CD4-positive, alpha-beta T cell treated with Interleukin-12 subunit alpha and Interleukin-12 subunit beta, for 1 hour (primary cell): ENCODE results near the gene FGR.

Source experiments
- DNase-seq: peaks from one replicate; pipeline ENCODE4 v3.0.0-alpha.2; 2020

The FGR gene

DNA sequence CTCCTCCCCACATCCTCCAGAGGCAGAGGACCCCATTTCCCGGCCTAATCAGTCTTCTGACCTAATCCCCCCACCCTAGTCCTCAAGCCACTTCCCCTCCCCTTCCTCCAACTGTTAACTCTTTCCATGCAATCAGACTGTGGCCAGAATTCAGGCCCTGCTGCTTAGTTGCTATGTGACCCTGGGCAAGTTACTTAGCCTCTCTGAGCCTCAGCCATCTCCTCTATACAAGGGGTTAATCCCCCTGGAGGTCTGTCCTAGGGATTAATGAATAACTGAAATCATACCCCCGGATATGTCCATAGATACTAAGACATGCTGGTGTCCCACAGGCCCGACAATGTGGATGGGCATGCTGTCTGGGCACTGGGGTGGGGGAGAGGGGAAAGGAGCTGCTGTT, 49.3 kb downstream of the FGR start:
- DNase-seq, result no peak

DNA sequence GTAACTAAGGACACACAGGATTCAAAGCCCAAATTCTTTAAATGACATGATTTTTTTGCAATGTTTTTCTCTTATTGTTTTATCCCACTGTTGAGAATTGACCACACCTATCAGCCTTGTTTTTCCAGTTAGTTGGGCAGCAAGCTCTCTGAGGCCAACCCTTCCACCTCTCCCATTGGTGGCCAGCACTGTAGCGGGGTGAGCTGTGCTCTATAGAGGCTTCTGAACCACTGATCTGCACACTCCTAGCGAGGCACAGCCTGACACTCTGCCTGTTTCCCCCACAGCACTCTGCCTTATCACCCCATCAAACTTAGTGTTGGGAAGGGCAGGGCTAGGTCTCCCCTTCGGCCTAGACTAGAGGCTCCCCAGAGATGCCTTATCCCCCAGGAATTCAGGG, 50.5 kb downstream of the FGR start:
- DNase-seq, result no peak

GRCh38 chr1:27583479-27583878, 51.5 kb downstream of the FGR start:
- DNase-seq, result no peak

DNA sequence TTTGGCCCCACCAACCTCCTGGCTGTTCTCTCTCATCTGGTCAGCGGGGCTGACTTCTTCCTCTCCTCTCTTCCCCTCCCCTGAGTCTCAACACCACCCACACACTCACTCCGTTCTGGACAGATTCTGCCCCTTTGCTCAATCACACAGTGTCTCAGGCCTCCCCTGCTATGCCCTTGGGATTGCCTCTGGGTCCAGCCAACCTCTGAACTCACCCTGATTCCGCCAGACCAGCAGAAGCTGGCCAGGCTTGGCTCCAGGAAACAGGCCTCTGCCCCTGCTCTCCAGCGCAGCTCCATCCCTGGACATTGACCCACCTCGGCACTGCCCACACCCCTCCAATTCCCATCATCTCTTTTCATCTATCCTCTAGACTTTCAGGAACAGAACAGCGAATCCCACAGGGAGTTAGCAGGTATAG, 53.2 kb downstream of the FGR start:
- no peak for DNase-seq

DNA sequence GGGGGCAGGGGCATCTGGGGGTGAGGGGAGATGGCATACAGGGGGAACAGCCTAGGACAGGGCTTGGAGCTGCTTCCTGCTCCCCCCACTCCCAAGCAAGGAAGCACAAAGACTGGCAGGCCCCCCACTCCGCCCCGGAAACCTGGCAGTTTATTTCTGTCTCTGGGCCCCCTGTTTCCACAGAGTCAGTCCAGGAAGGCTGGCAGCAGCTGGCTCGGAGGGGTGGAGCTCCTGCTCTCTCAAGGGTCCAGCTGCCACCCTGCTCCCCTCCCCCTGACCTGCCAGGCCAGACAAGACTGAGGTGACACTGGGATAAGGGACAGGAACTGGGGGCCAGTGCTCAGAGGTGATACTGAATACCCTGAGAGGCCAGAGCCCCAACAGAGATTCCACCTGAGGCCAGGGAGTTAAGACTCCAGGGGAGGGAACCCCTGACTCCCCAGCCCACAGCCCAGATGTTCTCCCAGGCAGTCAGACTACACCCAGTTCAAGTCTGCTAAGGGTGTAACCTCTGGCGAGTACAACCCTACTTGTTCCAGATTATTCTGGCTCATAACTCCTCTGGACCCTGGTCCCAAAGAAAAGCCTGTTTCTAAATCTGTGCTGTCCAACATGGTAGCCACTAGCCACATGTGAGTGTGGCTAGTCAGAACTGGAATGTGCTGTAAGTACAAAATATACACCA, 57.3 kb downstream of the FGR start:
- DNase-seq, result no peak

DNA sequence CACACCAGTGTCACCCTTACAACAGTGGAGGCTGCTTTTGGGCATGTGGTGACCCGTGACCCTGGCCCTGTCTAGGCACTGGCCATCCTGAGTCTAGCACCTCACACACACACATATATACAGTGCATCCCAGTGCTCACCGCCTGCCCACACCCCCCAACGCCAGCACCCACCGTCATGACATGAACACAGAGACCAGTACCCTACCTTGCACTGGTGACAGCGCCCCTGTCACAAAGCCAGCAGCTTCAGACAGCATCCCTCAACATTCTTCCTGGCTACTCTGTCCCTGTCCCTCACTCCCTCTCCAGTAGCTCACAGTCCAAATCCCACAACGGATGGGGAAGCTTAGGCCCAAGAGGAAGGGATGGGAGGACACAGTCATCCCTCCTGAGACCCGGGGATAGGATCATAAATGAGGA, 58.2 kb downstream of the FGR start:
- no peak for DNase-seq

GRCh38 chr1:27575840-27576331, 59.1 kb downstream of the FGR start:
- DNase-seq, result no peak

- no peak for DNase-seq
These were observed 59.8 kb downstream of the FGR start for GRCh38 chr1:27574871-27575831.

- DNase-seq, result no peak
These were observed 60.8 kb downstream of the FGR start for GRCh38 chr1:27574001-27574781.

- no peak for DNase-seq
These were observed 62.1 kb downstream of the FGR start for GRCh38 chr1:27572679-27573426.

DNA sequence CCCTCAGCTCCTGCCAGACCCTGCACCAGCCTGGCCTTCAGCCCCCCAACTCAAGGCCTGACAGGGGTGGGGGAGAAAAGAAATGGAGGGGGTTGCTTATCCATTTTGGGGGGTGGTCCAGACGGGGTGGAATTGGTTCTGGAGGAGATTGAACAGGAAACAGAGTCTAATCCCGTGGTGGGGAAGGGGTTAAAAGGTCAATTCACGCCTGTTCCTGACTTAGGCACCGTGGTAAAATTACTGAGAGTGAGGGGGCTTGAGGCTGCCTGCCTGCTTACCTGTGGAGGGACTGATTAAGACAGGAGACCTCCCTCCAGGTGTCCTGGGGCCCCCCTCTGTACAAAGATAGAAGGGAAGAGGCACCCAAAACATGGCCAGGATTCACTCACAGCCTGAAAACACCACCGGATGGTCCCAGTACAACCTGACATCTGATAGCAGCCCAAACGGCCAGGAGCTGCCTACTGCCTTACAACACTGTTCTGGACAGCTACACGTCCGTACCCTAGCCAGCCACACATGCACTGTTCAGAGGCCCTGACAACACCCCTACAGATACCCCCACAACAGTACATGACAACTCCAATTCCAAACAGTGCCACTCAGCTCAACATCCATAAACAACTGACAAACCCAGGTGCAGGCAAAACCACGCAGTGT, 62.8 kb downstream of the FGR start:
- no peak for DNase-seq

DNA sequence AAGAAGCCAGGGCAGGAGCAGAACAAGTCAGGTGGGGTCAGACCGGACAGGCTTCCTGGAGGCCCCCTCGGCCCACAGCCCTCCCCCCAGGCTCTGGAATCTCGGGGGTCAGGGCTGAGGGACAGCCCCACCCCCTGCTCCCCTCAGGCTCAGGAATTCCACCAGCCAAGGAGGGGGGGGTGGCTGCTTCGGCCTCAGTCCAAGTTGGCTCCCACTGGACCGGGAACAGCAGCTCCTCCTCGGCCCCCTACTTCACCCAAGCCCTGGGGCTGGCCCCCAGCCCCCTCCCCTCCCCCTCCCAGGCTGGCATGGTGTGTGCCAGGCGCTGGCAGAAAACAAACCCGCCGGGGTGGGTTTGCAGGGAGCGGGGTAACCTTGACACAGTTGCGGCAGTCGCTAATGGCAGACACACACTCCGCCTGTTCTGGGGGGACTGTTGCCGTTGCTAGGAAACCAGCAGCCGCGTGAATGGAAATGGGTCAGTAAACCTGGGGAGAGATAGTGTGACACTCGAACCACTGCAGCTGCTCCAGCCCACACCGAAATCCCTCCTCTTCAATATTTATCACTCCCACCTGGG, 63.5 kb downstream of the FGR start:
- no peak for DNase-seq

- DNase-seq, result no peak
These were observed 64.2 kb downstream of the FGR start for GRCh38 chr1:27570784-27571183.

DNA sequence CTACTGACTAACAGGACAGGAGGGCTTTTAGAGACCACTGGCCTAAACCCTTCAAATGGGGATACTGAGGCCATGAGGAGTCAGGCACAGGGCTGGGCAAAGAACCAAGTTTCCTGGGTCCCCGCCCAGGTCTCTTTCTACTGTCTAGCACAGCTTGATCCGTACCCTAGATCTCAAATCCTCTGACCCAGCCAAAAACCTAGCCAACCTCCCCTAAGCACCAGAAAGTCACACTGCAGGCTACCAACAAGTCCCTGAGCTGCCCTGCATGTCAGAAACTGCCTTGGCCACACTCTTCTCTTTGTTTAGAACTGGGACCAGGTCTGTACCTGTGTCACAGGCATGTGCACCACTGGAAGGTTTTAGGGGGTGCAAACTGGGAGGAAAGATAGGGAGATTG, 64.6 kb downstream of the FGR start:
- DNase-seq, result no peak

DNA sequence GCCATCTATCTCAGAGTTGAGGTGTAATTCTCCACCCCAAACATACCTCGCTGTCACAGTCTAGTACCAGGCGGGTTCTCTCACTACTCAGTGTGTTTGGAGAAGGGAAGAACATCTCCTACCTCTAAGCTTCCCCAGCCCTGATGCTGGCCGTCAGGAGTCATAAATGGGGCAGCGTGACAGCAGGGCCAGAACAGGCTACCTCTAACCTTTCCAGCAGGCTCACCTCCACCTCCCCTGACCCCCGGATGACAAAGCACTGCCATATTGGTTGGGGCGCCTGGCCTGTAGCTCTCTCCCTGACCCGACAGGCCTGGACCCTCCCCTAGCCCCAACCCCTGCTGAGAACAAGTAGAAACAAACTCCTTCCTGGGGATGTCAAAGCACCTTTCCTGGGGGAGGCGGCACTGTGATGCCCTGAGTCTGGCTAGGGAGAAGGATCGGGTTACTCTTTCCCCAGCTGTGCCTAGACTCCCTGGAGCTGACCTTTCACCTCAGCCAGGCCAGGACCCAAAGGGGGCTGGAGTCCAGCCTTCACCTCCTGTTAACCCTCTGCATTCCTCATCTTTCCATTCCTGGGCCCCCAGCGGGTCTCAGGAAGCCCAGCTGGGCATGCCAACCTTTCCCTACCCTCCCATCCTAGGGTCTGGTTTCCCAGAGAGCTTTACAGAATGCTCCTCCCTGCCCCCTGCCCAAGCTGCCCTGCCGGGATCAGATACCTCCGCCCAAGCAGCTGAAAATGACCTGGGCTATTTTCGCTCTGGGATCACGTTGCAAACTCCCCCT, 65.3 kb downstream of the FGR start:
- DNase-seq, result no peak

DNA sequence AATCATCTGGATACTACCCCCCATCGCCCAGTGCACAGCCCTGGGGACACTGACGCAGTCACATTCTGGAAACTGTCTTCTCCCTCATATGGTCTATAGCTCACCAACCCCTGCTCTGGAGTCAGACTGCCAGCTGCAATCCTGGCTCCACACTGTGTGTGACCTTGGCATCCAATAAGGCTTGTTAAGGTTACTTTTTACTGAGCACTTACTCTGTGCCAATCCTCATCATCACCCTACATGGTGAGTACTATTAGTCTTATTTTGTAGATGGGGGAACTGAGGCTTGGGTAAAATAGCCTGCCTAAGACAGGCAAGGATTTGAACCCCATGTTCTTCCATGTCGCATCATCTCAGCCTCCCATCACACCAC, 65.9 kb downstream of the FGR start:
- peak; percentile 23 for DNase-seq

DNA sequence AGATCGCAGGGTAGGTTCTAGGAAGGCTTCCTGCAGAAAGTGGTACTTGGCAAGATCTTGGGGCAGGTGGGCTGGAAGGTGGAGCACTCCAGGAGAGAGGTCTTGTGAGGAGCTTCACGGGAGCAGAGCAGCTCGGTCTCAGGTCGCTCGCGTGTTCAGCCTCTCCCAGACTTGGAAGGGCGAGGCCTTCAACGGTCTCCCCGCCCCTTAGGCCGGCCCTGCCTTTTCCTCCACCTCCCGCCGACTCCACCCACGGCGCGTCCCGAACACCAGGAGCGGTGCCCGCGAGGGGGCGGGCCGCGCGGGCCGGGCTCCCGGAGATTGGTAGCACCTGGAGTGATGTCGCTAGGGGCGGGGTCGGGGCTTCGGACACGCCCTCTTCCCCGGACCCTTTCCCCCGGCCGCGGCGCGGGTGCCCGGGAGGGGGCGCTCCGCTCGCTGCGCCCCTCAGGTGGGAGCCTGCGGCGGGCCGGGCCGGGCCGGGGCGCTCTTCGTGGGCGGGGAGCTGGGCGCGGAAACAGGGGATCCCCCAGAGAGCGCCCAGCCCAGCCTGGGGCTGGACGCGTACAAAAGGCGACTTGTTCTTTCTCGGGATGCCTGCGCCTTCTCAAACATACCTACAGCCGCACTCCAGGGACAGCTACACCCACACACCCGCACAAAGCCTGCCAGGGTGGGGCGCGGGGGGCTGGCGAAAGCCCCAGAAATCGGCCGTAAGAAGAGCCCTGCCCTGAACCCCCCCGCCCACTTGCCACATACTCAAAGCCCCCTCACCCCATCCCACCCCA, 66.5 kb downstream of the FGR start:
- peak; percentile 97 for DNase-seq

DNA sequence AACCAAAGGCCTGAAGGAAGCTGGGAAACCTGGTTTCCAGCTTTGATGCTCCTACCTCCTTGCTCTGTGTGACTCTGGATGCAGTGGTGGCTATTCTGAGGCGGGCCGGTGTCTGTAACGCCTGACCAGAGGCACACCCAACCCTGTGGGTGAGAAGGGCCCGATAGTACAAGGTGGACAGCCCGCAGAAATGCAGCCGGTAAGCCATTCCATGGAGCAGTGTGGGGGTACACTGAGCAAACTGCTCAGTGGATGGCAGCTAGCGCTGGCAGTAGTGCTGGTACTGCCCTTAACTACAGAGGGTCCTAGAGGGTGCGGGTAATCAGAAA, 67.0 kb downstream of the FGR start:
- no peak for DNase-seq

DNA sequence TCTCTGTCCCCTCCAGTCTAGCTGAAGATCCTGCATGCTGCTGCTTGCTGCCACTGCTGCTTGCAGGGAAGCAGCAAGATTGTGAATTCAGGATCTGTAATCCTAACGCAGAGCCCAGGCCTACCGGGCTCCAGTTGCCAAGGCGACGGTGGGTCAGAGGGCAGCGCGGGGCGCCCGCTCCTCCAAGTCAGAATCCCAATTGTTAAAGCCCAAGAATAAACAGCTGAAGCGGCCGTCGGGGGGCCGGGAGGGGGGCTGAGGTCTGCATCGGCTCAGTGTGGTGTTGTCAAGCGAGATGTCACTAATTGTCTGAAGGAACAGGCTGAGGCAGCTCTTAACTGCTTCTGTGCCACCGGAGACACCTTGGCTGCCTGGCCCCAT, 67.8 kb downstream of the FGR start:
- no peak for DNase-seq
